ENCODE results near the gene SLC1A3.

Gene SLC1A3

DNA sequence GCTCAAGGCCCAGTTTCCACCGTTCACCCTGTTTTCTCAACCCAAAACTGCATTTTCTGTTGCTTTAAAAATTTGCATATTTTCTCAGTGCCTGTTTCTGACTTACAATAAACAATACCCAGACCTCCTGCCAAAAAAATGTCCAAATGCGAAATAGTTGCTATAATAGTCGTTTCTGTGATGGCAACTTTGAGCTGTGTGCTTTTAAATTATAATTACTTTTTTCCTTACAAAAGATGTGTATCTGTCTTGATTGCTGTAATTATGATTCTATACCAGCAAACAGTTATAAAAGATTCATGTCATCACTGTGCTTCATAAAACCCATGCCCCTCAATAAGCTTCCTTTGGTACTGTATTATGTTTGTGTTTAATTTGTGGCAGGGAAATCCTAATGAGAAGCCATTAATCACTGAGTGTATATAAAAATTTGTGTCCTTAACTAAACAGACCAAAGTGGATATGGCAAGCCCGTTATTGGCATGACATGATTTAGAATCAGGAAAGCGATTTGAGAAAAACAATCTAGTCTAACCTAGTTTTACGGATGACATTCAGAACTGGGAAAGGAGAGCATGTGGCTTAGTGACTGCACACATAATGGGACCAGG lies 5.4 kb upstream of the SLC1A3 start:
- DNase-seq: no peak

GRCh38 chr5:36602704-36603321 lies 3.6 kb upstream of the SLC1A3 start:
- DNase-seq: peak in 3 of 4 experiments; percentile 37 to 45 (median 44)

GRCh38 chr5:36605241-36605640 lies 1.2 kb upstream of the SLC1A3 start:
- no peak for DNase-seq

GRCh38 chr5:36606036-36606427 lies 374 bp upstream of the SLC1A3 start:
- peak; percentile 29 to 66 (median 48) for DNase-seq

- peak; percentile 53 to 77 (median 66) for DNase-seq
These were observed 737 bp downstream of the SLC1A3 start for GRCh38 chr5:36607114-36607571.

DNA sequence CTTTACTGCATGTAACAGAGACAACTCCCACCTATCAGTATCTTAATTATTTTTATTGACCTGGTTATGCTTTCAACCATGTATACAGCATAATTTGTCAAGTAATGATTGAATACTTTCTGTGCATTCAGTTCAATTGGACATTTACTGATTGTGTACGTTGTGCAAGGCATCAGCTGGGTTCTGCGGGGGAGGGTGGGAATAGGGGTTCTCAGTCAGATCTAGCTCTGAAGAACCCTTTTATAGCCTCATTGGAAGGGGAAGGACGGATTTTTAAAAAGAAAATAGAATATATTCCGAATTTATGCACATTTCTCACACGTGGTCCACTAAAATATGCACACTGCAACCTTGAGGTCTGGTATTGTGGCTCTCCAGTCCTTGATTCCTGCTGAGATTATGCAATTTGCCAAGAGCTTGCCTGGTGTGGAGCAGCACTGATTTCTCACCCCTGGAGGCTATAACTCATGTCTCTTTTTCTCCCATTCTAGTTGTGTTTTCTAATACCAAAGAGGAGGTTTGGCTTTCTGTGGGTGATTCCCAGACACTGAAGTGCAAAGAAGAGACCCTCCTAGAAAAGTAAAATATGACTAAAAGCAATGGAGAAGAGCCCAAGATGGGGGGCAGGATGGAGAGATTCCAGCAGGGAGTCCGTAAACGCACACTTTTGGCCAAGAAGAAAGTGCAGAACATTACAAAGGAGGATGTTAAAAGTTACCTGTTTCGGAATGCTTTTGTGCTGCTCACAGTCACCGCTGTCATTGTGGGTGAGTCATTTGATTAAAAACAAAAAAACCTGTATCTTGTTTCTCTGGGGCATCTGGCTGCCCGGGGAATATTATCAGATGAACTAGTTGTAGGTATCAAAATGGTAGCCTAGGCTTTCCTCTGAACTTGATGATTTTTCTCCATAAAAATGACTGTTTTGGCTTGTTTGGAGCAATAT lies 1.7 kb downstream of the SLC1A3 start:
- DNase-seq: peak in 3 of 4 experiments; percentile 29 to 48 (median 42)

DNA sequence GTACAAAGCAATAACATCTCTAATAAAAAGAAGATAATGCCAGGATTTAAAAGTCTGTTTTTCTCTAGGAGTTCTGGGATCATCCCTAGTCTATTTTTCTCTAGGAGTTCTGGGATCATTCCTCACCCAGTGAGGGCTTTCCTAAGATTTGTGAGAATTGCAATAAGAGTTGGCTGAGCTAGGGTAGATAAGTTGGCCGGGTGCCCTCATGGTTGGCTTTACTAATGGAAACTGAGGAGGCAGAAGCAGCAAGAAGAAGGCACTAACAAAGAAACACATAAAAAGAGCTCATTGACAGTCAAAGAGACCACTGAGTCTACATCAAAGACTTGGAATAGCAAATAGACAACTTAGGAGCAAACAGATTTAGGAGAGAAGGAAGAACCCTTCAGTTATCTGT lies 4.2 kb downstream of the SLC1A3 start:
- DNase-seq: no peak

GRCh38 chr5:36611520-36612274 lies 5.3 kb downstream of the SLC1A3 start:
- DNase-seq: peak; percentile 10 to 33 (median 22)

GRCh38 chr5:36613241-36613640 lies 6.8 kb downstream of the SLC1A3 start:
- DNase-seq: no peak

- no peak for DNase-seq
These were observed 7.6 kb downstream of the SLC1A3 start for GRCh38 chr5:36613771-36614656.

GRCh38 chr5:36614657-36615308 lies 8.4 kb downstream of the SLC1A3 start:
- no peak for DNase-seq

- no peak for DNase-seq
These were observed 12.7 kb downstream of the SLC1A3 start for GRCh38 chr5:36619012-36619635.

- no peak for DNase-seq
These were observed 15.6 kb downstream of the SLC1A3 start for GRCh38 chr5:36621985-36622384.

DNA sequence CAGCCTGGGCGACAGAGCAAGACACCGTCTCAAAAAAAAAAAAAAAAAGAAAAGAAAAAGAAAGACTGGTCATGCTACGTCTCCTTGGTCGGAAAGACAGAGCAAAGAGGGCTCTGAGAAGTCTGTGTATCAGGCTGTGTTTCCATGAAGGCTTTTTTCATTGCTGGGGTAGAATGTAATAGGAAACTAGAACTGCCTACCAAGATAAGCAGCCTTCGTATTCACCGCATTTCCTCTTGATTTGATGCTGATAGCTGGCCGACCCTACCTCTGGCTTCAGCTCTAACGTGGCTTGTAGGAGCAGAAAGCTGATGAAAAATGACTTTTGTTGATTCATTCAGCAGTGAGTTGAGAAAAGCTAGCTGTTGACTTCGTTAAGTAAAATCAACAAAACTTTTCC lies 17.4 kb downstream of the SLC1A3 start:
- no peak for DNase-seq

DNA sequence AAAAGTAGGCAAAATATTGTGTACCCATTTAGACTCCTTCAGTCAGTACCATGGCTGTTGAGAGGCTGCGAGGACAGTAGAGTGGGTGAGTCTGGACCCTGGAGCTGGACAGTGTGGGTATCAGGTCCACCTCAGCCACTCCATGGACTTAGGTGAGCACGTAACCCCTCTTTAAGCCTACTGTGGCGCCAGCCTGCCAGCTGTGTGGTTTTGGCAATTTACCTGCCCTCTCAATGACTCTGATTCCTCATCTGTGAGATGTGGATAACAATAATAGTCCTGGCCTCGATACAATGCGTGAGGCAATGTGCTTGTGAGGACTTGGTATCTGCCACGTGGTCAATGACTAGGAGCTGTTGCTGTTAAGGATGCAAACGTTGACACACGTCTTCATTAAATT lies 17.9 kb downstream of the SLC1A3 start:
- DNase-seq: no peak

- no peak for DNase-seq
These were observed 22.3 kb downstream of the SLC1A3 start for GRCh38 chr5:36628695-36629094.

DNA sequence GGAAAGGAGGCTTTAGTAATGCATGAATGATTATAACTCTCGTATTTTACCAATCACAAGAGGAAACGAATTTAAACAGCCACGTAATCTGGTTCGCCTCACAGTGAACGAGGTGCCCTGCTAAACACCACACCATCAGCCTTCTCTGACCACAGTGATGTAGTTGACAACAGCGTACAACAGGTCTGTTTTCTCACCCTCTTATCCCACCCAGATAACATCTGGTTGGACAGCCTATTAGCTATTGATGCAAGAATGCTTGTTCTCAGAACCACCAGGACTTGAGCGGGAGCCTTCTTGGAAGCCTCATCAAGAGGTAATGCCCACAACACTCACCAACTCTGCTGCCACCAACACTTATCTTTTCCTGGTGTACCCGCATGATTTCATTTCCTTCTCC lies 23.3 kb downstream of the SLC1A3 start:
- no peak for DNase-seq

- DNase-seq: no peak
These were observed 24.1 kb downstream of the SLC1A3 start for GRCh38 chr5:36630201-36631145.

GRCh38 chr5:36631154-36631553 lies 24.7 kb downstream of the SLC1A3 start:
- peak in 2 of 4 experiments; percentile 56 to 65 for DNase-seq

Data from suppressor macrophage (primary cell).